SK-N-SH (cell line): ENCODE results near the gene SERTAD2.

Experiments
- CTCF ChIP-seq: fragments of 200-600 bp; sonication (generic); IDR thresholded peaks from 2 replicates; pipeline ENCODE4 v1.6.1; 2017; ENCODE audit warnings: antibody characterized with exemption, mild to moderate bottlenecking, moderate library complexity
- EP300 ChIP-seq, 2 experiments: IDR thresholded peaks; 2 replicates each; pipeline versions ENCODE4 v1.4.0 to v1.6.1; 2012; ENCODE audit warnings: borderline replicate concordance in 1 of 2, low read depth in 1 of 2, low read length in 1 of 2
- EZH2phosphoT487 ChIP-seq: fragments of 200-600 bp; sonication (generic); IDR thresholded peaks from 2 replicates; pipeline ENCODE4 v1.6.1; 2017; ENCODE audit warnings: low read depth, mixed run types, mild to moderate bottlenecking, antibody characterized with exemption, moderate library complexity, borderline replicate concordance
- JUND ChIP-seq: IDR thresholded peaks from 2 replicates; pipeline ENCODE4 v1.4.0; 2012
- MEF2A ChIP-seq: IDR thresholded peaks from 2 replicates; pipeline ENCODE4 v1.4.0; 2012; ENCODE audit warnings: low read depth, borderline replicate concordance
- MXI1 ChIP-seq: IDR thresholded peaks from 2 replicates; pipeline ENCODE4 v1.6.1; 2012; ENCODE audit warnings: mild to moderate bottlenecking, low read depth, low read length, improper control_type of control experiment
- POLR2AphosphoS5 ChIP-seq: IDR thresholded peaks from 2 replicates; pipeline ENCODE4 v1.6.1; 2012; ENCODE audit warnings: low read depth, low read length
- RCOR1 ChIP-seq: fragments of 150-350 bp; IDR thresholded peaks from 2 replicates; pipeline ENCODE4 v1.6.1; 2017; ENCODE audit warnings: antibody characterized with exemption, low read length
- REST ChIP-seq: IDR thresholded peaks from 2 replicates; pipeline ENCODE4 v1.6.1; 2012; ENCODE audit warnings: mild to moderate bottlenecking, low read depth, low read length, moderate library complexity
- RXRA ChIP-seq: IDR thresholded peaks from 2 replicates; pipeline ENCODE4 v1.4.0; 2012; ENCODE audit warnings: low read depth, mild to moderate bottlenecking, borderline replicate concordance
- TAF1 ChIP-seq: IDR thresholded peaks from 2 replicates; pipeline ENCODE4 v1.6.1; 2012; ENCODE audit warnings: low read depth, mild to moderate bottlenecking, low read length, moderate library complexity, borderline replicate concordance
- USF1 ChIP-seq: IDR thresholded peaks from 2 replicates; pipeline ENCODE4 v1.4.0; 2012; ENCODE audit warnings: low read depth, borderline replicate concordance
- USF2 ChIP-seq: fragments of 150-350 bp; IDR thresholded peaks from 2 replicates; pipeline ENCODE4 v1.6.1; 2017; ENCODE audit warnings: antibody characterized with exemption, low read length, low read depth, borderline replicate concordance

GRCh38 chr2:64696636-64697035 is 42.9 kb upstream of the SERTAD2 start:
- no peak for TF ChIP-seq USF1
- TF ChIP-seq EZH2phosphoT487: no peak
- no peak for TF ChIP-seq RXRA
- TF ChIP-seq USF2: no peak
- TF ChIP-seq JUND: no peak
- no peak for TF ChIP-seq TAF1
- TF ChIP-seq CTCF: no peak
- TF ChIP-seq REST: no peak
- TF ChIP-seq MXI1: no peak
- TF ChIP-seq POLR2AphosphoS5: no peak
- no peak for TF ChIP-seq RCOR1
- no peak for TF ChIP-seq EP300 (IDR thresholded peaks at IDR 0.05; ENCODE audit: borderline replicate concordance in 1 of 2, low read depth in 1 of 2, low read length in 1 of 2)
- TF ChIP-seq MEF2A: no peak
